A549 (cell line): ENCODE data around the gene CGB3. TPM values are rescaled to one million over a fixed set of nuclear protein-coding genes. Genes with fewer than 3 reads are reported as not detected.
"Not testable (repeated sequence)": the region's sequence is repeated elsewhere in the genome, so short reads cannot be mapped to it uniquely, and the experiment has no call there.

Experiments
- ATAC-seq, 2 experiments: fragments of 200-7000 bp in 1 of 2; fragments of >200 bp in 1 of 2; cut with Nextera tagmentation in 1 of 2; cut with Tn5 transposase in 1 of 2; 3 replicates each; pipeline versions ENCODE4 v1.8.0 to v1.9.1; 2018 to 2020; ENCODE audit warnings: mild to moderate bottlenecking in 1 of 2, moderate library complexity in 1 of 2
- CTCF ChIA-PET: fragments of 300-600 bp; sonication (Branson Sonifier 250); formaldehyde crosslinking; extraction: SDS; loops from one replicate; lab custom pipeline; 2021; ENCODE audit warnings: antibody characterized with exemption, inconsistent platforms; lab: Yijun Ruan, JAX
- POLR2A ChIA-PET: fragments of 350-600 bp; formaldehyde crosslinking; extraction: SDS; loops from one replicate; lab custom pipeline; 2021; ENCODE audit warnings: antibody characterized with exemption, inconsistent platforms; lab: Yijun Ruan, JAX
- DNase-seq, 2 experiments: peaks; one replicate each; pipeline versions ENCODE4 v3.0.0 to v3.0.0-alpha.2; 2011 to 2016; ENCODE audit warnings: low read depth in 1 of 2, low spot score in 1 of 2
- FAIRE-seq: peaks from 2 replicates; lab custom pipeline; 2011; peaks lifted over from hg19 to GRCh38; lab: Jason Lieb, UNC
- H3K27ac ChIP-seq, 2 experiments: fragments of >200 bp; sonication (Bioruptor Twin); formaldehyde crosslinking; 3 replicates each; pipeline ENCODE4 v1.5.1; 2016 to 2017
- H3K4me1 ChIP-seq: fragments of >200 bp; sonication (Bioruptor Twin); formaldehyde crosslinking; 3 replicates; pipeline ENCODE4 v1.6.1; 2016
- H3K4me2 ChIP-seq: fragments of >200 bp; sonication (Bioruptor Twin); formaldehyde crosslinking; 3 replicates; pipeline ENCODE4 v1.6.1; 2016
- H3K4me3 ChIP-seq: fragments of >200 bp; sonication (Bioruptor Twin); formaldehyde crosslinking; 3 replicates; pipeline ENCODE4 v1.5.1; 2016
- H3K9me3 ChIP-seq: fragments of >200 bp; sonication (Bioruptor Twin); formaldehyde crosslinking; 3 replicates; pipeline ENCODE4 v1.6.1; 2016
- CBX2 ChIP-seq: fragments of 200-600 bp; sonication (generic); IDR thresholded peaks from 2 replicates; pipeline ENCODE4 v1.6.1; 2016; ENCODE audit warnings: low read depth, mild to moderate bottlenecking, borderline replicate concordance
- CHD4 ChIP-seq: fragments of 200-600 bp; sonication (generic); IDR thresholded peaks from 2 replicates; pipeline ENCODE4 v1.6.1; 2016; ENCODE audit warnings: antibody characterized with exemption, mild to moderate bottlenecking, borderline replicate concordance
- ESRRA ChIP-seq: fragments of 150-350 bp; IDR thresholded peaks from 2 replicates; pipeline ENCODE4 v1.6.1; 2014; ENCODE audit warnings: mild to moderate bottlenecking, low read length, borderline replicate concordance
- FOSB ChIP-seq: fragments of 250-450 bp; sonication (Bioruptor Pico); IDR thresholded peaks from 2 replicates; pipeline ENCODE4 v1.5.0; 2020; ENCODE audit warnings: mild to moderate bottlenecking, moderate library complexity
- FOSL2 ChIP-seq, 2 experiments: fragments of 450-650 bp in 1 of 2; fragments of >200 bp in 1 of 2; sonication (Bioruptor Twin) in 1 of 2; formaldehyde crosslinking; IDR thresholded peaks; 2 replicates each; pipeline versions ENCODE4 v1.5.0 to v1.6.1; 2016 to 2020; ENCODE audit warnings: mild to moderate bottlenecking in 1 of 2, moderate library complexity in 1 of 2
- FOXS1 ChIP-seq: fragments of 250-450 bp; sonication (Bioruptor Pico); IDR thresholded peaks from 2 replicates; pipeline ENCODE4 v1.5.0; 2020; ENCODE audit warnings: mild to moderate bottlenecking, moderate library complexity
- GATA3 ChIP-seq: IDR thresholded peaks from 2 replicates; pipeline ENCODE4 v1.6.1; 2012; ENCODE audit warnings: borderline replicate concordance
- HOXA7 ChIP-seq: fragments of 250-450 bp; sonication (Bioruptor Pico); IDR thresholded peaks from 2 replicates; pipeline ENCODE4 v1.5.0; 2020; ENCODE audit warnings: mild to moderate bottlenecking, moderate library complexity
- JUN ChIP-seq, 2 experiments: fragments of >200 bp; sonication (Bioruptor Twin); formaldehyde crosslinking; IDR thresholded peaks; 2 replicates in 1 of 2; 3 replicates in 1 of 2; pipeline ENCODE4 v1.6.1; 2016 to 2017
- NR3C1 ChIP-seq: fragments of >200 bp; sonication (Bioruptor Twin); formaldehyde crosslinking; IDR thresholded peaks from 3 replicates; pipeline ENCODE4 v1.6.1; 2017
- POLR2A ChIP-seq: IDR thresholded peaks from 2 replicates; pipeline ENCODE4 v1.6.1; 2012; ENCODE audit warnings: mild to moderate bottlenecking, low read length
- RARB ChIP-seq: fragments of 250-450 bp; sonication (Bioruptor Pico); IDR thresholded peaks from 2 replicates; pipeline ENCODE4 v1.8.0; 2021; ENCODE audit warnings: mild to moderate bottlenecking, moderate library complexity
- RFX5 ChIP-seq: fragments of 450-650 bp; IDR thresholded peaks from 2 replicates; pipeline ENCODE4 v1.7.1; 2014; ENCODE audit warnings: antibody characterized with exemption, mild to moderate bottlenecking, moderate library complexity
- ZC3H11A ChIP-seq: fragments of 450-650 bp; IDR thresholded peaks from 2 replicates; pipeline ENCODE4 v1.6.1; 2014; ENCODE audit warnings: antibody characterized with exemption, mild to moderate bottlenecking
- ZFP36 ChIP-seq: fragments of 450-650 bp; IDR thresholded peaks from 2 replicates; pipeline ENCODE4 v1.6.1; 2014; ENCODE audit warnings: borderline replicate concordance; ENCODE audit not compliant: partially characterized antibody
- WGBS: methylation state at CpG from one replicate; pipeline ENCODE4 v1.1.6; 2017; ENCODE audit errors: missing lambda C conversion rate; 5-methylcytosine and 5-hydroxymethylcytosine counted together
- polyA plus RNA-seq, 4 experiments: library from polyadenylated mRNA; depleted of rRNA in 3 of 4; stranded (reverse); fragments of >200 nt; fragmentation: RNase III in 1 of 4; extraction: RNeasy Plus Mini Kit Qiagen cat#74134 plus additional on column Dnase treatment in 1 of 4; gene quantifications; 2 replicates in 3 of 4; 3 replicates in 1 of 4; pipeline ENCODE4 v1.2.3, GENCODE V29; 2011 to 2017
- TF ChIP-seq, protein P1 (sequence below): fragments of >200 bp; sonication (Bioruptor Twin); formaldehyde crosslinking; IDR thresholded peaks from 3 replicates; pipeline ENCODE4 v1.5.1; 2016
- TF ChIP-seq, protein P2 (sequence below): fragments of 150-350 bp; IDR thresholded peaks from 2 replicates; pipeline ENCODE4 v1.6.1; 2014; ENCODE audit warnings: low read depth, mild to moderate bottlenecking, low read length
- TF ChIP-seq, protein P3 (sequence below): IDR thresholded peaks from 2 replicates; pipeline ENCODE4 v1.6.1; 2012

CGB3 gene
- polyA plus RNA-seq, 2 of the 4 experiments (the other 2 are of a cell fraction): 0.13 TPM; not detected in 1

DNA sequence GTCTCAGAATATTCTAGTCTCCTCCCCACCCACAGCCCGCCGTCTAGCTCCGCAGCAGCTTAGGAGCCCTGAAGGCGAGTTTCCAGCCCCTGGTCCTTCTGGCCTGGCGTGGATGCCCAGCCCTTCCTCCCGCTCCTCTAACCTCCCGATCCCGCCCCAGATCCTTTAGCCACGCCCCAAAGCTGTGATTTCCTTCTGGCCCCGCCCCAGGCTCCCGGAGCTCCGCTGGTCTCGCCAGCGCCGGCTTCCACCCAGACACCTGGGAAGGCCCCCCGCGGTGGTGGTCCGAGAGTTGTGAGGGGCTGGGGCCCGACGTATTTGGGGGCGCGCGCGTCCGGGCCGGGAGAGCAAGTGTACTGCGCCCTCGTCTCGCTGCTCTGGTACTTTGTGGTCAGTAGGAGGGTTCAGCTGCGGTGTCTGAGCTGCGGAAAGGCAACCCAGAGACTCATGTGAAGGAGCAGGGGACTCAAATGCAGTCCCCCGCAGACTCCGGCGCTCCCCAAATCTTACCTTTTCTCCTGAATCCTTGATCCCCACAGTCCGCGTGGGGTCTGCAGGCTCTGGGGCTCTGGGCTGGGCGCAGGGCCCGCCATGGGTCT, 33.6 kb upstream of the CGB3 start, which contains the start of gene CGB7:
CGB7 (minus strand) TSS at position 114 of the 599 bp plus-strand sequence. CDS start 2,374 bp downstream, outside the sequence.
- Histone ChIP-seq H3K27ac (peak within 1 kb of the TSS; percentile 64 to 87; a peak in 5 of 6 replicates), H3K4me3 (peak within 1 kb of the TSS; percentile 54), H3K4me1 (peaks cover 11% of the 10 kb centered on the region)
- TF ChIP-seq GATA3: no peak
- TF ChIP-seq HOXA7 (CRISPR knock-in tag): no peak
- TF ChIP-seq, protein P1, sequence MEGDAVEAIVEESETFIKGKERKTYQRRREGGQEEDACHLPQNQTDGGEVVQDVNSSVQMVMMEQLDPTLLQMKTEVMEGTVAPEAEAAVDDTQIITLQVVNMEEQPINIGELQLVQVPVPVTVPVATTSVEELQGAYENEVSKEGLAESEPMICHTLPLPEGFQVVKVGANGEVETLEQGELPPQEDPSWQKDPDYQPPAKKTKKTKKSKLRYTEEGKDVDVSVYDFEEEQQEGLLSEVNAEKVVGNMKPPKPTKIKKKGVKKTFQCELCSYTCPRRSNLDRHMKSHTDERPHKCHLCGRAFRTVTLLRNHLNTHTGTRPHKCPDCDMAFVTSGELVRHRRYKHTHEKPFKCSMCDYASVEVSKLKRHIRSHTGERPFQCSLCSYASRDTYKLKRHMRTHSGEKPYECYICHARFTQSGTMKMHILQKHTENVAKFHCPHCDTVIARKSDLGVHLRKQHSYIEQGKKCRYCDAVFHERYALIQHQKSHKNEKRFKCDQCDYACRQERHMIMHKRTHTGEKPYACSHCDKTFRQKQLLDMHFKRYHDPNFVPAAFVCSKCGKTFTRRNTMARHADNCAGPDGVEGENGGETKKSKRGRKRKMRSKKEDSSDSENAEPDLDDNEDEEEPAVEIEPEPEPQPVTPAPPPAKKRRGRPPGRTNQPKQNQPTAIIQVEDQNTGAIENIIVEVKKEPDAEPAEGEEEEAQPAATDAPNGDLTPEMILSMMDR: no peak
- no peak for TF ChIP-seq ESRRA
- TF ChIP-seq FOSL2 (IDR thresholded peaks at IDR 0.05): no peak
- TF ChIP-seq FOSL2 (CRISPR knock-in tag; IDR thresholded peaks at IDR 0.05): no peak
- no peak for TF ChIP-seq ZFP36
- no peak for TF ChIP-seq FOXS1 (CRISPR knock-in tag)
- TF ChIP-seq POLR2A: no peak
- no peak for TF ChIP-seq ZC3H11A
- TF ChIP-seq RFX5: no peak
- TF ChIP-seq CBX2: no peak
- no peak for TF ChIP-seq CHD4
- no peak for TF ChIP-seq NR3C1
- TF ChIP-seq RARB: no peak
- TF ChIP-seq, protein P2, sequence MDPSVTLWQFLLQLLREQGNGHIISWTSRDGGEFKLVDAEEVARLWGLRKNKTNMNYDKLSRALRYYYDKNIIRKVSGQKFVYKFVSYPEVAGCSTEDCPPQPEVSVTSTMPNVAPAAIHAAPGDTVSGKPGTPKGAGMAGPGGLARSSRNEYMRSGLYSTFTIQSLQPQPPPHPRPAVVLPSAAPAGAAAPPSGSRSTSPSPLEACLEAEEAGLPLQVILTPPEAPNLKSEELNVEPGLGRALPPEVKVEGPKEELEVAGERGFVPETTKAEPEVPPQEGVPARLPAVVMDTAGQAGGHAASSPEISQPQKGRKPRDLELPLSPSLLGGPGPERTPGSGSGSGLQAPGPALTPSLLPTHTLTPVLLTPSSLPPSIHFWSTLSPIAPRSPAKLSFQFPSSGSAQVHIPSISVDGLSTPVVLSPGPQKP: no peak
- TF ChIP-seq, protein P3, sequence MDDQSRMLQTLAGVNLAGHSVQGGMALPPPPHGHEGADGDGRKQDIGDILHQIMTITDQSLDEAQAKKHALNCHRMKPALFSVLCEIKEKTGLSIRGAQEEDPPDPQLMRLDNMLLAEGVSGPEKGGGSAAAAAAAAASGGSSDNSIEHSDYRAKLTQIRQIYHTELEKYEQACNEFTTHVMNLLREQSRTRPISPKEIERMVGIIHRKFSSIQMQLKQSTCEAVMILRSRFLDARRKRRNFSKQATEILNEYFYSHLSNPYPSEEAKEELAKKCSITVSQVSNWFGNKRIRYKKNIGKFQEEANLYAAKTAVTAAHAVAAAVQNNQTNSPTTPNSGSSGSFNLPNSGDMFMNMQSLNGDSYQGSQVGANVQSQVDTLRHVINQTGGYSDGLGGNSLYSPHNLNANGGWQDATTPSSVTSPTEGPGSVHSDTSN: no peak
- no peak for TF ChIP-seq JUN (IDR thresholded peaks at IDR 0.05)
- TF ChIP-seq FOSB (CRISPR knock-in tag): no peak
- TF ChIP-seq, all 56 proteins: peak for 0
- DNase-seq (peak; percentile 57 to 77), ATAC-seq (peak; percentile 27 to 74; a peak in 3 of 6 replicates), FAIRE-seq (no peak)
- ChIA-PET POLR2A (interaction anchor here (1.5 kb wide), 1 partner anchor 39 kb away, joined by 4 read pairs; no protein-coding TSS in a partner anchor), CTCF (interaction anchor here (0.8 to 7.3 kb wide), 6 partner anchors 9 to 65 kb away, joined by 3 to 96 read pairs (median 16); partner anchors contain the start of genes GYS1, KCNA7 and RUVBL2)
- WGBS: 53% methylated on average over 34 of the region's 38 CpGs
- Histone ChIP-seq H3K9me3 (no peaks in the 10 kb centered on the region), H3K4me2 (peak within 1 kb of the TSS; percentile 85)

DNA sequence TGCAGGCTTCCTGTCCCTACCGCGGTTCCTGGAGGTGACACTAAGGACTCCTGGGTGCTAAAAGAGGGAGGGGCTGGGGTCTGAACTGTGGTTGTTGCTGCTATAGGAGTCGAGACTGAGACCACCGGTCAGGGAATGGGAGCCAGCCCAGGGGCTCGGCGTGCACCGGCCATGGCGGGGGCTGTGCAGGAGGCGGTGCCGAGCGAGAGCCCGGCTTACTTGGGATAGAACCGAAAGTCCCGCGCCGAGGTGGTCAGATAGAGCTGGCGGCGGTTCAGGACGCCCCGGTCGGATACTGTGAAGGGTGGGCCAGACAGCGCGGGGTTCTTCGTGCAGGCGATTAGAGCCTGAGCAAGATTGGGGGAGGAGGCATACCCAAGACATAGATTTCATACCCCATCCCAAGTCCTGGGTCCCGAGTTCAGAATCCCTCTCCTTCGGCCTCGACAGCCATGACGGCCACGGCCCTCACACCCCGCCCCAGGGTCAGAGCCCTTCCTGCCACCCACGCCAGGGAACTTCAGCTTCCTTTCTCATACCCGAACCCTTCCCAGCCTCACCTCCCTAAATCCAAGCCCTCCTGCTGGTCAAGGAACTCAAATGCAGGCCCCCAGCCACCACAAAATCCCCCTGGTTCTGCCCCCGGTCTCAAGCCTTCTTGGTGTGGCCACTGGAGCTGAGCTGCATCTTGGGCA, 32.9 kb upstream of the CGB3 start:
- not testable (repeated sequence) for H3K9me3 ChIP-seq, DNase-seq, FAIRE-seq
- ChIA-PET POLR2A (interaction anchor here (0.6 to 1.8 kb wide), 3 partner anchors 38 to 71 kb away, joined by 4 to 5 read pairs (median 4); no protein-coding TSS in a partner anchor), CTCF (interaction anchor here (0.6 to 7.3 kb wide), 16 partner anchors 8 to 80 kb away, joined by 3 to 96 read pairs (median 6); partner anchors contain the start of genes GYS1, KCNA7, NTF4 and RUVBL2)
- Histone ChIP-seq H3K4me1 (peaks cover 11% of the 10 kb centered on the region), H3K27ac (peak overlapping the region; percentile 64 to 87; a peak in 5 of 6 replicates), H3K4me3 (peak overlapping the region; percentile 54), H3K4me2 (peak overlapping the region; percentile 85)
- 81% methylated on average over 34 of the region's 34 CpGs for WGBS
- ATAC-seq: peak; percentile 4 to 6; a peak in 3 of 6 replicates
